GM18499 (cell line): Measurements from ENCODE around the gene ZDHHC8.

ENCODE experiments used
- ATAC-seq: cut with Tn5 transposase; IDR thresholded peaks from one replicate; pipeline ENCODE4 v1.9.1; 2021; ENCODE audit warnings: moderate number of reproducible peaks; ENCODE audit not compliant: insufficient read depth, unreplicated experiment

The ZDHHC8 gene

DNA sequence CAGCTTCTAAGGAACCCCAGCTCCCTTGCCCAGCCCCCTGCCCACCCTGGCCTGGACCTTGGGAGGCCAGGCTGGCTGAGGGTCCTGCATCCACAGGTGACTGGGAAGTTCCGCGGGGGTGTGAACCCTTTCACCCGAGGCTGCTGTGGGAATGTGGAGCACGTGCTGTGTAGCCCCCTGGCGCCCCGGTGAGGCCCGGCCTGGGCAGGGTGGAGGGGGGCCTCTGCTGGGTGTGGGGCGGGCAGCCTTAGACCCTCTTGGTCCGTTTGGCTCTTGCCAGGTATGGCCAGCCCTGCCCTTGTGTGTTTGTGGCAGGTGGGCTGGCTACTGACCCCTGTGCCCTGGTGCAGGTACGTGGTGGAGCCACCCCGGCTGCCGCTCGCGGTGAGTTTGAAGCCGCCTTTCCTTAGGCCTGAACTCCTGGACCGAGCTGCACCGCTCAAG, 8.9 kb downstream of the ZDHHC8 start:
- ATAC-seq, result no peak

DNA sequence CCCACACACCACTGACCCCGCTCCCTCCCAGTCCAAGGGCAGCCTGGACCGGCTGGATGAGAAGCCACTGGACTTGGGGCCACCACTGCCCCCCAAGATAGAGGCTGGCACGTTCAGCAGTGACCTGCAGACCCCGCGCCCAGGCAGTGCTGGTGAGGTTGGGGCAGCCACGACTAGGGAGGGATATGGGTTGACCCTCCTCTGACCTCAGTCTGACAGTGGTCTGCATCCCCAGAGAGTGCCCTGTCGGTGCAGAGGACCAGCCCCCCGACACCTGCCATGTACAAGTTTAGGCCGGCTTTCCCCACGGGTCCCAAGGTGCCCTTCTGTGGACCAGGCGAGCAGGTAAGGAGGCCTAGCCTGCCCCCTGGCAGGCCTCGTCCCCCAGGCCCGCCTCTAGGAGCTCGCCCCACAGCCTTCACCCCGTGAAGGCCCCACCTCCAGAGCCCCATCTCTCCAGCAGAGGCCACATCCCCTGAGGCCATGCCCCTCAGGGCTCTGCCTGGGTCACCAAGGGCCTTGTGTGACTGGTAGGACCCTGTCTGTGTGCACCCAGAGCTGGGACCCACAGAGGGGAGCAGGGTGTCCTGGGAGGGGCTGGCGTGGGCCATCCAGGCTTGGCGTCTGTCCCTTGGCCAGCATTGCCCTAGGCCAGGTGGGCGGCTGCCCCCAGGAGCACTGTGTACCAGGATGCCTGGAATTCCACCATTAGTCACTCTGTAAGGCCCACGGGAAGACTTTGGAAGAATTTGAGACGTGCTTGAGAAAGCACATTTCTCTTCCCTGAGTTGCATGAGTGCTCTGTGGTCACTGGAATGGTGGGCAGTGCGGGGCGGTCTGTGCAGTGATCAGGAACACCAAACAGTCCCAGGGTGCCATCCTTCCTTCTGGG, 9.8 kb downstream of the ZDHHC8 start:
- ATAC-seq, result no peak

DNA sequence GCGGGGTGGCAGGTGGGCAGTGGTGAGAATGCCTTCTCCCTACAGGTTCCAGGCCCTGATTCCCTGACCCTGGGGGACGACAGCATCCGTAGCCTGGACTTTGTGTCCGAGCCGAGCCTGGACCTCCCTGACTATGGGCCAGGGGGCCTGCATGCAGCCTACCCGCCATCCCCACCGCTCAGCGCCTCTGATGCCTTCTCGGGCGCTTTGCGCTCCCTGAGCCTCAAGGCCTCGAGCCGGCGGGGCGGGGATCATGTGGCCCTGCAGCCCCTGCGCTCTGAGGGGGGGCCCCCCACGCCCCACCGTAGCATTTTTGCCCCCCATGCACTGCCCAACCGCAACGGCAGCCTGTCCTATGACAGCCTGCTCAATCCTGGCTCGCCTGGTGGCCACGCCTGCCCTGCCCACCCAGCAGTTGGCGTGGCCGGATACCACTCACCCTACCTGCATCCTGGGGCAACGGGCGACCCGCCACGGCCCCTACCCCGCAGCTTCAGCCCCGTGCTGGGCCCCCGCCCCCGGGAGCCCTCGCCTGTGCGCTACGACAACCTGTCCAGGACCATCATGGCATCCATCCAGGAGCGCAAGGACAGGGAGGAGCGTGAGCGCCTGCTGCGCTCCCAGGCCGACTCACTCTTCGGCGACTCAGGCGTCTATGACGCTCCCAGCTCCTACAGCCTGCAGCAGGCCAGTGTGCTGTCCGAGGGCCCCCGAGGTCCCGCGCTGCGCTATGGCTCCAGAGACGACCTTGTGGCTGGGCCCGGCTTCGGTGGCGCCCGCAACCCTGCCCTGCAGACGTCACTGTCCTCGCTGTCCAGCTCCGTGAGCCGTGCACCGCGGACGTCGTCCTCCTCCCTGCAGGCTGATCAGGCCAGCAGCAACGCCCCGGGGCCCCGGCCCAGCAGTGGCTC, 11.4 kb downstream of the ZDHHC8 start:
- ATAC-seq, result no peak

DNA sequence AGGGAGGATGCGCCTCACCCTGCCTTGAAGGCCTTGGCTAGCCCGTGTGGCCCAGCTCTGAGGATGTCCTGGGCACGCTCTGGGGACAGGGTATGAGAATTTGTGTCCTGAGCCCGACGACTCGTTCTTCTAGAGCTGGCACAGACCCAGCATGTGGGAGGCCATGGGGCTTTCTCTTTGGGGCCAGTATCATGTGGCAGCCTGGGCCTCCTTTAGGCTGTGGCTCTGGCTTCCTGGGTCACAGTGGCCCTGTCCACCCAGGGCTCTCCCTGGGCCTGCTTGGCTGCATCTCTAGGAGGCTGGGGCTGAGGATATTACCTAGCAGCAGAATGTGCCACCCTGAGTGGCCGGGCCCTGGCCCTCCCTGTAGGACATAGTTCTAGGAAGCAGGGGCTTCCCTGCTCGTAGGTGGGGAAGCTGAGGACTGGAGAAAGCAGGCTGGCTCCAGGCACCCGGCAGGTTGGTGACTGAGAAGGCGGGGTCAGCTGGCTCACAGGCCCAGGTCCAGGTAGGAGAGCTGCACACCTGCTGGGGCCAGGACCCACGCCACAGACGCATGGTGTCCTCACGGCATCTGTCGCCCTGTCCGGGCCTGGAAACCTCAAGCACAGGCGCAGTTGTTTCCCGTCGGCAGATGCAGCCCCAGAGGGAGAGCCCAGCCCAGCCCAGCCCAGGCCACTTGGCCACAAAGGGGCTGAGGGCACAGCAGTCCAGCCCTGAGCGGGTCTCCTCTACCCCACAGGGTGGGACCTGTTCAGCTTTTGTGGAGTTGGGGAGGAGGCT, 12.5 kb downstream of the ZDHHC8 start:
- ATAC-seq, result no peak

DNA sequence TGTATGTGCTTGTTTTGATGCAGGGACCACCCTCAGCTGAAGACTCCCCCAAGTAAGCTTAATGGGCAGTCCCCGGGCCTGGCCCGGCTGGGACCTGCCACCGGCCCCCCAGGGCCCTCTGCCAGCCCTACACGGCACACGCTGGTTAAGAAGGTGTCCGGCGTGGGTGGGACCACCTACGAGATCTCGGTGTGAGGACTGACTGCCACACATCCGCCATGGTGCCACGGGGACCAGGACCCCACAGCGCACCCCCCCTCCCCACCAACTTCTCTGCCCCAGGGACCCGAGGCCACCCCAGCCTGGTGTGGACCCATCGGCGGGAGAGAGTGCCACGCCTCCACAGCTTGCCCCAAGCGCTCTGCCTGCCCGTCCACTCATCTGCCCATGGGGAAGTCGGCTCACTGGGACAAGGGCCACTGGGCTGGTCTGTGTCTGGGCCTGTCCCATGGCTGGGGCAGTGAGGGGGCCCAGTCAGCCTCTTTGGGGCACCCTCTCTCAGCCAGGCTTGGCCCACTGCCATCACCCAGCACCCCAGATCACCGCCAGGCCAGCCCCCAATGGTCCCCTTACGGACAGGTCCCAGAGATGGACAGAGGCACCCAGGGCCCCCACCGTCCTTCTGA, 13.7 kb downstream of the ZDHHC8 start:
- no peak for ATAC-seq

DNA sequence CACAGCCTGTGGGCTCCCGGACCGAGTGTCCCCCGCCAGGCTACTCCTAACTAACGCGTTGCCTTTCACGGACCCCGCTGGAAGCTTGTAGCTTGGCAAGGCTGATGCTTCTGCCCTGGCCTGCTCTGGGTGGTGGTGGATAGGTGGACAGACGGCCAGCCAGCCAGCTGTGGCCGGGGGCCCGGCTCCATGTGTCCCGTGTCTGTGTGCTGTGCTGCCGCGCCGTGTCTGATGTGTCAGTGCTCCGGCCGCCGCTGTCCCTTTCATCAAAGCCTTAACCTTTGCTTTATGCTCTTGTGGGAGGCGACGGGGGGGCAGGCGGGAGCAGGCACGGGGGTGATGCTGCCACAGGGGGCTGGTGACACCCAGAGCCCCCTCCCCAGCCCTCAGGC, 14.2 kb downstream of the ZDHHC8 start:
- ATAC-seq, result no peak

DNA sequence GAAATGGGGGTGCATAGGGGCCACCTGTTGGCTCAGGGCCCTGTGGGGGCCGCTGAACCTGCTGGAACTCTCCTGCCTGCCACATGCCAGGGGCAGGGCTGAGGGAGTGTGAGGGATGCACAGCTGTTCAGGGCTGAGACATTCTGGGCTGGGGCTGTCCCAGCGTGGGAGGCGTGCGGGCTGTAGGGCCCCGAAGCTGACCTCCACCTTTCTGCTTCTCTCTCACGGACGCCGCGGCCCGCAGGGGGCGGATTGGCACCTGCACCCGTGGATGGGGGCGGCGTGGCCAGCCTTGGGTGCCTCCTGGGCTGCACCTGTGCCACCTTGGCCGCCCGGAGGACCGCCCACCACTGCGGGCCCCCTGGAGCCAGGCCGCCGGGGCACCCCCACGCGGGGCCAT, 15.2 kb downstream of the ZDHHC8 start:
- ATAC-seq, result no peak

DNA sequence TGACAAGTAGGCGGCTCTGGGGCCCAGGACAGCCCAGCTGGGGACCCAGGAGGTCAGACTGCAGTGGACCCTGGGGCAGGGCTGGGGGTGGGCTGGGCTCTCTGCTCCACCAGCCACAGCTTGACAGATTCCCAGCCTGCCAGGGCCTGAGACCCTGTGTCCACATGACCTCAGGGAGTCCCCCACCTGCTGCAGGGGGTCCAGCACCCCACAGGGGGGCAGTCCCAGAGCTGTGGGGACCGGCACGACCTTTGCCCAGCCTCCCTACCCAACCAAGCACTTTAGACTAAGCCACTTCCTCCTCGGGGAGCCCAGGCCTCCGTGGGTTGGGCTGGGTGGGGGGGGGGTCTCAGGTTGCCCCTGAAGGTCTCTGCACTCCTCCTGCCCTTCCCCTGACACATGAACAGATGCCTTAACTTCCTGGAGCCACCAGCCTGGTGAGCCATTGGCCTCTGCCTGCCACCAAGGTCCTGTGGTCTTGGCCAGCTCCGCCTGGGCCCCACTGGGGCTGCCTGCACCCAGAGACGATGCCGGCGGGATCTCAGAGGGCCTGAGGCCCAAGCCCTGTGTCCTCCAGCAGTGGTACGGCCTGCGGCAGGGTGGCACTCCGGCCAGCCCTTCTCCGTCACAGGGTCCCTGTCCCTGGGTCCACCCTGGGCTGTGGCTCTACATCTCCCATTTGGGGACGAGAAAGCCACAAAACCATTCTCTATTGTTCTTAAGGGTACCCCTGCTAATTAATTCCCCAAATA, 15.8 kb downstream of the ZDHHC8 start:
- no peak for ATAC-seq

DNA sequence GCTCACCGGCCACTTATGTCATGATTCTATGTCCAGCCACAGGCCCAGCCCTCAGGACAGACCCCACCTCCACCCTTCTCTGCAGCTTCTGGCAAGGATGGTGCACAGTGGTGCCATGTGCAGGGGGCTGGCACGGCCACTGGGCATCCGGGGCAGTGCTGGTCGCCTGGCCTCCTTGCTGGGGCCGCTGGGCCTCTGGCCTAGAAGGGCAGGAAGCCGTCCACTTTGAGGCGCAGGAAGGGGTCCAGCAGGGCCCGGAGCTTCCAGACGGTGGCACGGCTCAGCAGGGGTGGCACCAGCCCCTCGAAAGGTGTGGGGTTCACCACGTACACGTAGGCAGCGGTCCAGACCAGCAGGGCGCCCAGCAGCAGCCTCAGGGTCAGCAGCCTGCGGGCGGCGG, 16.8 kb downstream of the ZDHHC8 start:
- no peak for ATAC-seq

DNA sequence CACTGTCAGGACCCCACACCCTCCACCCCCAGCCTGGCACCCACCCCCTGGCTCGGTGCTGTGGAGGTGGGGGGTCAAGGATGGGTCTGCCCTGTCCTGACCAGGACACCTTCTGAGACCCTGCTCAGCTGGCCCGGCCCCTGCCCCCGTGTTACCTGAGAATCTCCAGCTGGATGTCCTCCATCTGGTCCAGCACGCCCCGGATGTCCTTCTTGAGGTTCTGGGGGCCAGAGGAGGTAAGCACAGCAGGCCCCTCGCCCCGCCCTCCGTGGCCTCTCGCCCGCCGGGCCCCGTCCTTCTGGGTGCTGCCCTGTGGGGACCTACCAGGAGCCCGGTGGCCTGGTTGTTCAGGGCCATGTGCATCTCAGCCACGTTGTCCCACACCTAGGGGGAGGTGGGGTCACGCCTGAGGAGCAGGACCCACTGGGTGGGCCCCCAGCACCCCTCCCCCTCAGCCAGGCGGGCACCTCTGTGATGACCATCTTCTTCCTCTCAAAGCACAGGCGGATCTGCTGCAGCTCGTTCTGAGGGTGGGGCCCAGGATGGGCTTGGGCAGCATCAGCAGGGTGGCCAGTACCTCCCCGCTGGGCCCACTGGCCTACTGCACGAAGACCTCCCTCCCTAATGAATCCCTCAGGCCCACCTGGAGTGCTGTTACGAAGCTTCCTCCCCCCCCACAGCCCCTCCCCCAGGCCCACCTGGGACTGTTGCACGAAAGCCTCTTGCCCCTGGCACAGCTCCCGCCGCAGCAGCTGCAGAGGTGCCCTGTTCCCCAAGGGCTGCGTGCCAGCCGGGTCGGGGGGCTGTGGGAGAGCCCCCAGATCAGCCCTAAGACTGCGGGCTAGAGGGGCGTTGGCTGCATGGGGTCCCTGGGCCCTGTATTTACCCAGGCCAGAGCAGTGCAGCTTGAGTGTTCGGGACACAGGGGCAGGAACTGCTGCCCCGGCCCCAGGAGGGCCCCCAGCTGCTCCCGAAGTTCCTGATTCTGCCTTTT, 17.9 kb downstream of the ZDHHC8 start:
- ATAC-seq, result no peak

DNA sequence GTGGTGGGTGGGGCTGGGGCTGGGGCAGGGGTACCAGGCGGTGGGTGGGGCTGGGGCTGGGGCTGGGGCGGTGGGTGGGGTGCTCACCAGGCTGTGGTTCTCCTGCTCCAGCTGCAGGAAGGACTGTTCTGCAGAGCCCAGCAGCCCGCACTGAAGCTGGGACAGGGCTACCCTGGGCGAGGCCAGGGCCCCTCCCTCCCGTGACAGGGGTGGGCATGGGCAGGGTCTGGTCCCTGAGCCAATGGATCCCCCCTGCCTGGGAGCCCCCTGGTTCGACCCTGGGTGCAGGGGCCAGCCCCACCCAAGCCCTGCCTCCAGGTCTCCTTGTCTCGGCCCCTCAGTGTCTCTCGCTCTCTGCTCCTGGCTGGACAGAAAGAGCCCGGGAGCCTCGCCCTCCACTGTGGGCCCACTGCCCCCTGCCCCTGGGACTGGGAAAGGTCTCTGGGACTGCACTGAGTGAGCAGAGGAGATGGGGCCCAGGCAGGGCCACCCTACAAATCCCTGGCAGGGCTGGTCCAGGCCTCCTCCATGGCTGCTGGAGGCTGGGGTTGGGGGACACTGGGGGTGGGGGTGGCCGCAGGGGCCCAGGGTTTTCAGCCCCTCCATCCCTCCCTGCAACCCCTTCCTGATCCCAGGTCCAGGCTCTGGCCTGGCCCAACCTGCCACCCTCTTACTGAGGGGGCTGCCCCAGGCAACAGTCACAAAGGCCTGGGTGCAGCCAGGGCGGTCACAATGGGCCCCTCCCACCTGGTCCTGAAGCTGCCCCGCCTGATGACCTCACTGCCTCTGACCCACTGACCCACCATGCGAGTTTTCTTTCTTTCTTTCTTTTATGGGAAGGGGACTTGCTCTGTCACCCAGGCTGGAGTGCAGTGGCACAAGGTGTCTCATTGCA, 19.0 kb downstream of the ZDHHC8 start, which contains the start of gene CCDC188:
Gene CCDC188 (minus strand): TSS at position 675 of the 895 bp plus-strand sequence. CDS start 69 bp downstream, at position 606.
- no peak for ATAC-seq

DNA sequence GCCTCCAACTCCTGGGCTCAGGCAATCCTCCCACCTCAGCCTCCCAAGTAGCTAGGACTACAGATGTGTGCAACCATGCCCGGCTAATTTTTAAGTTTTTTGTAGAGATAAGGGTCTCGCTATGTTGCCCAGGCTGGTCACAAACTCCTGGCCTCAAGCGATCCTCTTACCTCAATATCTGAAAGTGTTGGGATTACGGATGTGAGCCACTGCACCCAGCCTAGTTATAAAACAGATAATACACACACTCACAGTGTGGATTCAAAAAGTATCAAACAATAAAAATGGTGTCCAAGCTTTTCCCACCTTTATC, 19.6 kb downstream of the ZDHHC8 start:
- no peak for ATAC-seq

DNA sequence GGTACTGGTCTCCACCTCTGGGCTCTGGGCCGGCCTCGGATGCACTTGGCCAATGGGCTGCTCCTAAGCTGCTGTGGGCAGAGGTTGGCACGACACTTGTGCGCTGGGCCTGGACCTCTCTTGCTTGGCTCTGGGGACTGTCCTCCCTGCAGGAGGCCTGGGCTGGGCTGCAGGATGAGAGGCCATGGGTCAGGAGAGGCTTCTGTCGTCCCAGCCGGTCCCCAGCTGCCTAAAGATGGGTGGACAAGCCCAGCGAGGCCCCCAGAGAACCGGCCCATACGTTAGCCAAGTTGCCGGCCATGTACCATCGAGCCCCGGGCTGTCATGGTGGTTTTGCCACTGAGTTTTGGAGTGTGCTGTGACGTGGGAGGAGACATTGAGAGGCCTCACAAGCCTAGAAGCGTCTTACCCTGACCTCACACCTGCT, 20.9 kb downstream of the ZDHHC8 start:
- ATAC-seq, result no peak

DNA sequence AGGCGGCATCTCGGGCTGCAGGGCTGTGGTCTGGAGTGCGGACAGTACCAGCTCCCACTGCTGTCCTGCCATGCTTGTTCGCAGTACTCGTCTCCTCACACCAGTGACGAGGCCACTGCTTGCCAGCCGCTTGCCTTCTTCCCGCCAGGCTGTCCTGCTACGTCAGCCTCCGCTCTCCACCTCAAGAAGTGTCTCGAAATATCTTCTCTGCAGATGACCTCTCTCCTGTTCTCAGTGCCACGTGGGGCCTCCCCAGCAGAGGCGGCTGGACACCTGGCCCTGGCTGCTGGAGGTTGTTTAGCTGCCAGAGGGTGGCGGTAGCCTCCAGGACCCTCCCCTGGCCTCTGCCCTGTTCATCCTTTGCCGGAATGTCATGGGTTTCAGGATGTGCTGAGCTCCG, 22.3 kb downstream of the ZDHHC8 start:
- ATAC-seq, result no peak

DNA sequence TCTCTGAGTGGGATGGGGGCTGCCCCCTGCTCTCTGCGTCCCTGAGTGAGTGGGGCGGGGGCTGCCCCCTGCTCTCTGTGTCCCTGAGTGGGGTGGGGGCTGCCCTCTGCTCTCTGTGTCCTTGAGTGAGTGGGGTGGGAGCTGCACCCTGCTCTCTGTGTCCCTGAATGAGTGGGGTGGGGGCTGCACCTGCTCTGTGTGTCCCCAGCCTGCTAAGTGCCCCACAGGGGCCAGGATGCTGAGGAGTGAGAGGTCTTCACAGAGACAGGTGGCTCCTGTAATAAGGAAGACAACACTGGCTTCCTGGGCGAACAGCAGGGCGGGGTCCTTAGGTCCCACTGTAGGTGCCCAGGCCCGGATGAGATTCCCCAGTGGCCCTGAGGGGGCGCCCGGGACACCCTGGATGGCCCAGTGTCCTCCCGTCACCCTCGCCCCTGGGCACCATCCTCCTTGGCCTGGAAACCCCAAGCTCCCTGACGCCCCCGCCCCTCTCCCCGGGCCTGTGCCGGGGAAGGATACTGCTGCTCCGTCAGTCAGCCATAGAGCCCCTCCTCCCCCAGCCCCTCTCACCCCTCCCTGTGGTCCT, 23.1 kb downstream of the ZDHHC8 start:
- ATAC-seq, result no peak

DNA sequence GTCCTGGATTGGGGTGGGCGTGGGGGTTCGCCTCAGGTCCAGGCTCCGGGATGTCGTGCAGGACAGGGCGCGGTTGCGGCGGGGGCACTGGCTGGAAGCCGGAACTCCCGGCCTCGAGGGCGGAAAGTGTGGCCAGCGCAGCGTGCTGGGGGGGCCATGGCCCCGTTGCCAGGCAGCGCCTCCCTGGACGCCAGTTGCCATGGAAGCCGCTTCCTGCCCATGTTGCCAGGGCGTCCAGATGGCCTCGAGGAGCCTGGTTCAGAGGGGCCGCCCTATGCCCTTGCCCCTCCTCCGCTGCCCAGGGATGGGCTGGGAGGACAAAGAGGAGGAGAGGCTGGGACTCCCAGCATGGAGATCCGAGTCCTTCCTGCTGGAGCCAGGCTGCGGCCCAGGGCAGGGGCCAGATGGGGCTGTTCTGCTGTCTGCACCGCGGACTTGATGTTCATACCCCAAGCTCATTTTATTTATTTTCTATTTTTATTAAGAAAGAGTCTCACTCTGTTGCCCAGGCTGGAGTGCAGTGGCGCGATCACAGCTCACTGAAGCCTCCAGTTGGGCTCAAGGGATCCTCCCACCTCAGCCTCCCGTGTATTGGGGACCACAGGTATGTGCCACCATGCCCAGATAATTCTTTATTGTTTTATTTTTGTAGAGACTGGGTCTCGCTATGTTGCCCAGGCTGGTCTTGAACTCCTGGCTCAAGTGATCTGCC, 23.9 kb downstream of the ZDHHC8 start:
- no peak for ATAC-seq
